M059J (cell line): ENCODE measurements around the gene NEDD9. TPM values are rescaled to one million over a fixed set of nuclear protein-coding genes. Genes with fewer than 3 reads are reported as not detected.

Source experiments
- DNase-seq: peaks from one replicate; pipeline ENCODE4 v3.0.0-alpha.2; 2012; ENCODE audit warnings: low read depth
- total RNA-seq: library from RNA; depleted of rRNA; stranded (reverse); fragments of >200 nt; shearing (Covaris generic); gene quantifications from 2 replicates; pipeline ENCODE4 v1.2.3, GENCODE V29; 2014

Gene NEDD9
- total RNA-seq, 1 experiment from 2014 or later = 79.4 TPM

DNA sequence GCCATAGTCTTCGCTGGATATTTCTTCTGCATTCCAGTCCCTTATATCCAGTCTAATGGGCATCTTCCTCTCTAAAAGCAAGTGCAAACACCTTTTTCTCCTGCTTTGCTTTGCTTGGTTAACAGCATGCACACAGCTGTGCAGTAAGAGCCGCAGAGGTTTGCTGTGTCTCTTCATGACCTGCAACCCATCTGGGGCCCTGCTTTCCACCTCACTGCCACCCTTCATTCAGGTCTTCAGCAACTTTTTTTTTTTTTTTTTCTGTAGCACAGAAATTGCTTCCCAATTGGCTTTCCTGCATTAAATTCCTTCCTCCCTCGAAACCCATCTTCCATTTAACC, 14.4 kb downstream of the NEDD9 start:
- DNase-seq = no peak

DNA sequence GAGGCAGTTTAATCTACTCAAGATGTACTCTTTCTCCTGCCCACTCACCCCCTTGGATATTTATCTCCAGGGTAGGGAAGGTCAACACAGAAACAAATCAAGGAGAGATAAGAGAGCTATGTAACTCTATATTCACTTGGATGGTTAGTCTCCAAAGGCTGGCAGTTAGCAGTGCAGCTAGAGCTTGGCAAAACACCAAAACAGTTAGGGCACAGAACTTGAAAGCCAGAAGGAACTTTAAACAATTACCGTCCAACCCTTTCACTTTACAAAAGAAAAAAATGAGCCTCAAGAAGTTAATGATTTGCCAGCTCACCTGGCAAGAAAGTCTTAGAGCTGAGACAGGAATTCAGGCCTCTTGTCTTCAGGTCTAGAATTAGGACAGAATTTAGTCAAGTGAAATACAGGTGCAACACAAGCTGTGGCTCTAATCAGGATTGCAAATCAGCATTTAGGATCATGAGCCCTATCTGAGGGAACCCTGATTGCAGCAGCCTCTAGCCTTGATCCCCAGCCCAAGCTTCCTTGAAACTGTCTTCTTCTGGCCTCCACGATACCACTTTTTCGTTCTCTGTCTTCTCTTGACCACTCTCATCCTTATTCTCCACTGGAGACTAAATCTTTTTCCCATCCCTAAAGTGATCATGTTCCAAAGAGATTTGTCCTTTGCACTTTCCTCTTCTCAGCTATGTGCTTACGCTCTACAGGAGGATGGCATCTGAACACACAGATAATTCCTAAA, 14.9 kb downstream of the NEDD9 start:
- DNase-seq = peak; percentile 81

DNA sequence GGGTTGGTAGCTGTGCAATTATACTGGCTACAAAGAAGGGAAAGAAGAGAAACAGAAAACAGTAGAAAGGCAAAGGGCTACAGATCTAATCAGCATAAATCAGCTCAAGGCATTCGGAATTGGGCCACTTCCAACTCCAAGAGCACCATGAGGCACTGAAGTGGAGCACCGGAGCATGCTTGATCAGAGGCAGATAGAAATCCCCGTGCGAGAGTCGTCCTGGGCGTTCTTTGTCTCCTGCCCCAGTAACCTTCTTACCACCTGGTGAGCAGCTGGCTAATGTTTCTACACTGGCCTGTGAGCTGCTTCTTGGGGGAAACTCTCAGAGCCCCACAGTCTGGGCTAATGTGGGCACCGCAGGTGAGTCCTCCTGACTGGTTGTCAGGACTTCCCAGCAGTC, 16.7 kb downstream of the NEDD9 start:
- DNase-seq = peak; percentile 48

DNA sequence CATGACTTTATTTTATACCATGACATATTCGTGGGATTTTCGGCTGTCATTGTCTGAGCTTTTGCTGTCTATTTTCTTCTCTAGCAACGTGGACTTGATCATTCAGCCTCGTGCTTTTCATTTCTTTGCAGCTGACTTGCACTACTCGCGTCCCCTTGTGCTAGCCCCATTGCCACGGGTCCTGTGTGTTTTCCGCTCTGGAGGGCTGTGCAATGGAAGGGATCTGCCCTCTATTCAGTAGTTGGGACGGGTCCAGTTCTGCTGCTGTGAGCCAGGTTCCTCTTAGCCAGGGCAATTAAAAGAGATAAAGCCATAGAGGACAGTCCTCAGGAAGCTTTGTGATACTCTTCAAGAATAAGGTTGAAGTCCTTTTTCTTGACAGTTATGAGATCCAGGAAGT, 17.6 kb downstream of the NEDD9 start:
- DNase-seq = no peak

DNA sequence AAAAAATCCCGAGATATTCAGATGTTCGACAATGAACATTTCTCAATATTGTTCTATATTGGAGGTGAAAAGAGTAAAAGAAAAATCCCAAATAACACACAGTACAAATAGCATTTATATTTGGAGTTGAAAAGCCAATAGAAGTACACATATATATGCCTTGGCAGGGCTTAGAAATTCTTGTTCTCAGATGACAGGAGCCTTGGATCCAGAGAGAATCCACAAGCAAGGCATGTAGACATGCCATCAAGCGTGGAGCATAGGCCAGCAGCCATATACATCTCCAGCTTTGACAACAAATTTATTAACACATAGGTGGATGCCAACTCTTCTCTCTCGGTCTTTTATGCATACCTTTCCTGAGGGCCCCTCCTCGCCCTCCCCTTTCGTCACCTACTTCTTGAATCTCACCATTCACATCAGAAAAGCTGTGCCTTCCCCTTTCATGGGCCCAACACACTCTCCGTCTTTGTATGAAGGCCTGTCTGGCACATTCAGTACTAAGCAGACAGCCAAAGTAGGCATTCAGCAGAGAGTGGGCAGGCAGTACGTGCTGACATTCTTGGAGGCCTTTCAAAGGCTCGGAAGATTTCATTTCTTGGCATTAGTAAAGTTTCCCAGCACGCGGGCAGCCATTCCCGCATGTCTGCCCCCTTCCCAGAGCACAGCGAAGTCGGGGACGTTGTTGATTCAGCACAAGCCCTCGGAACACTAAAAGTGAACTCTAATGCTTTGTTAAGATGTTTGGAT, 18.2 kb downstream of the NEDD9 start:
- no peak for DNase-seq

DNA sequence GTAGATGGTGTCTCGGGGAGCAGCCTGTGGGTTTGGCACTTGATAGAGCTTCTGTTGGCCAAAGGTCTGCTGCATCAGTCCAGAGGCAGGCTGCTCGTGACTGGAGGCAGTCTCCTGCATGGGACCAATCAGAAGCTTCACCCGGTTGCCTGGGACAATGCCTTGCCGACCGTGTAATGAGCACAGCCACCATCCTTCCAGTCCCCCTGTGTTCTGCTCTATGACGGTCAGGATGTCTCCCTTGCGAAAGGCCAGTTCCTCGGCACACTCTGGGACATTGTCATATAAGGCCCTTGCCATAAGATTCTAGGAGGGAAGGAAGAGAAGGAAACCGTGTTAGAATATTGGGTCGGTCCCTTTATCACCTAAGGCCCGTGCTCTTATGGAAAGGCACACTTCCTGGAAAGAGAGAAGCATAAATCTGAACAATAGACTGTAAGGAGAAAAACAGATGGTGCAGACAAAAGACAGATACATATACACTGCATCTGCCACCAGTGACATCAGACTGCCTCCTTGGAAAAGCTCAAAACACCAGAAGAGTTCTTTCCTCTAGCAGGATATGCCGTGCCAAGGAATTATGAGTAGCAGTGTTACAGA, 18.9 kb downstream of the NEDD9 start:
- DNase-seq = no peak

DNA sequence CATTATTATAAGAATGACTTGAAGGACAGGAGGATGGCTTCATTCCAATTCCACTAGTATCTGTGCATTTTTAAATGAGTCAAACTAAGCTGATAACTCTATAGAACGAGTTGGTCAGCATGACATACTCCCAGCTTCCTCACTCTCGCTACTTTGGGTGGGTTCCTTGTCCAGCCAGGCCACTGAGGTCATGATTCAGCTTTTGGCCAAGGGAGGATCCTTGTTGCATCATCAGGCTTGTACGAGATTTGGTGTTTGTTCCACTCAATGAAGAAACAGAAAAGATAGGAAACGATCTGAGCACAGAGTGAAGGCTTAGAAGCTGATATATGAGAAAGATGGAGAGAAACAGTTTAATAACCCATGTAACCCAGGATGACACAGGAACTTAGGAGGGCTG, 19.8 kb downstream of the NEDD9 start:
- peak; percentile 82 for DNase-seq

DNA sequence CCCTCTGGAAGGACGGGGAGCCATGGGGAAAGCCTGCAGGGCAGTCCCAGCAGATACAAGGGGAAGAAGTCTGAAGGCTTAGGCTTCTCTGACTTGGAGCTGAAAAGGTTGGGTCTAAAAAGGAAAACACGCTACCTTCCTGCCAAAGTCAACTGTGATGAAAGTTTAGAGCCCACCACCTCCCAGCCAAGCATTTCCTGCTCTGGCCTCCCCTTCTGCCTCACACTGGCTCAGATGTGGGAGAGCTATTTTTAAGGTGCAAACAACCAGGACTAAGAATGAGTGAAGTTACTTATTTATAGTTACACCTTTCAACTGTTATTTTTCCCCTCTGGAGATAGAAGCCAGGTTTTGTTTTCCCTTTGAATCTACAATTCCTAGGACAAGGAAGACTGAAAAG, 21.2 kb downstream of the NEDD9 start:
- no peak for DNase-seq

DNA sequence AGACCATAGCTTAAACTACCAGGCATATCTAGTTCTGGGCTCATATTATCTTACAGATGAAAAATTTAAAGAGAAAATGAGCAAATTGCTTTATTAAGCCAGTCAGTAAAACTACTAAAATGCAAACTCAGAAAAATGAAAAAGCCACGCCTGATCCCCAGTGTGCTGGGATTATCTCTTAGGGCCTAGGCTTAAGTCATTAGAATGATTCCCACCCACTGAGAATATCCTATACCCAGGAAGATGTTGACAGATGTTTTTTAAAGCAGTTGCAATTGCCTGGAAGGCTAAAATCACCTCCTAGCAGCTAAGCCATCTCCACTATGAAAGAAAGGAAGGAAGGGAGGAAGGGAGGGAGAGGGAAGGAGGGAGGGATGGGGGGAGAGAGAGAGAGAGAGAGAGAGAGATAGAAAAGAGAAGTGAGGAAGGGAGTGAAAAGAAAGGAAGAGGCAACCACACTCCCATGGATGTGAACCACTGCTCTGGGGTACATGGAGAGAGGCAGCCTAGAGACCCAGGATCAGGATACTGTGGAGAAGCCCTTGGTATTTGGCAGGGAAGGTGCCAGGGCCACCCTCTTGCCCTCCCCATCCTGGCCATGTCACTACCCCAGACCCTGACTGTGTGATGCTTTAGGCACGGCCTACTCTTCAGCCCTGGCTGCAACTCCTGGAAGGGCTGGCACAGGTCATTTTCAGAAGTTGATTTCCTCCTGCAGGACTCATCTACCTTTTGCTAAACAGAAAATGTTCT, 21.9 kb downstream of the NEDD9 start:
- no peak for DNase-seq

DNA sequence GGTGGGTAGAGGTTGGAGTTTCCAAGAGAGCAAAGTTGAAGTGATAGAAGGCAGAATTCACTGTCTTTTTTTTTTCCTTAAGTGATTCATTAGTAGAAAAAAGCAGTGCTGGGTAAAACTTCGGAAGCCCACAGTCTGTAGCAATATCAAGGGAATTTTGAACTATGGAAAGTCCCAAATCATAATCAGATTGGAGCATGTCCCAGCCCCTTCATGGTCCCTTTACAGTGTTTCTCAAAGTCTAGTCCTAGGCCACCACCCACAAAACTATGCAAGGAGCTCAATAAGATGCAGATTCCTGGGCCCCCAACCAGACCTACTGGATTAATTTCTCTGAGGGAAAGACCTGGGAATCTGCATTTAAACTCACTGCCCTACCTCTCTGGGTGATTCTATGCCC, 22.6 kb downstream of the NEDD9 start:
- DNase-seq = peak; percentile 74

DNA sequence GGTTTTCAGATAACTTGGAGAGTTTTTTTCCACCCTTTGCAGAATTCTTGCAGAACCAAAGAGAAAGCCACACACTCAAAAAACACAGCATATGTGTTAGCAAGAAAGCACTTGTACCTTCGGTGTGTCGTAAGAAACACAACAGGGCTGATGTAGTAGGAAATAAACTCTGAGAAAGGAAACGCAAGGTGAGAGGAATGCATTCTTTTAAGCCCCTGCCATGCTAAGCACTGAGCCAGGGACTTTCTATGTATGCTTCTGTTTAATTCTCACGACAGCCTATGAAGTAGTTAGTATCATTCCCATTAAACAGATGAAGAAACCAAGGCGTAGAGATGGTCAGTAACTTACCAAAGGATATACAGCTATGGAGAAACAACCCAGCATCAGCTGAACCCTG, 23.1 kb downstream of the NEDD9 start:
- DNase-seq = no peak

DNA sequence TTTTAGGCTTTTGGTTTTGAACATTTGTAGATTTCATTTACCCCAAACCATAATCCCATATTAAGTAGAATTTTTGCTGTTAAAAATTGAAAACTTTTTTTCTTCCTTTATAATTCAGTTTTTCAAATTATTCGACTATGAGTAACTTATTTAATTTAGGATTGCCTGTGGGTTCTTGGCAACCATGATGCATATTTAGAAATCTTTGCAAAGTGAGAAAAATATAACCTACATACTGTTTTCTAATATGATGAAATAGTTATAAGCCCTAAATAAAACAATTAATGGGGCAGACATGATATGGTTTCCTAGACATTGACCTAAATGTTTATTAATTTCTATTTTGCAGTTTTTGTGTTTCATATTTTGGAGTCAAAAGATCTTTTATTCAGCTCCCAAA, 23.6 kb downstream of the NEDD9 start:
- DNase-seq = no peak

DNA sequence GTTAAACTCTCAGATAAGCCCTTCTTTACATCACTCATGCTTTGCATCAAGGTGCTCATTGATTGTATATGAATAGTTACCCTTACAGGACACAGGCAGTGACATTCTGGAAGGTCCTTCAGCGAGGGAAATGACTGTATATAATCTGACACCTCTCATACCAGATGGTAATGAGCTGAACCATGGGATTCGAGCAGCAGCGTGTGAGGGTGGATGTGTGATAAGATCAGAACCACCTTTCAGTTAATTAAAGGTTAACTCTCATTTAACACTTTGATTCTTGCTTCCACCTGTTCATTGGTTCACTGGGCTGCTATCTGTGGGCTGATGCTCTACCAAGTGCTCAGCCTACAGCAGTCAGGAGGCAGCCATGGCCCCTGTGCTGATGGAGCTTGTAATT, 24.2 kb downstream of the NEDD9 start:
- no peak for DNase-seq

DNA sequence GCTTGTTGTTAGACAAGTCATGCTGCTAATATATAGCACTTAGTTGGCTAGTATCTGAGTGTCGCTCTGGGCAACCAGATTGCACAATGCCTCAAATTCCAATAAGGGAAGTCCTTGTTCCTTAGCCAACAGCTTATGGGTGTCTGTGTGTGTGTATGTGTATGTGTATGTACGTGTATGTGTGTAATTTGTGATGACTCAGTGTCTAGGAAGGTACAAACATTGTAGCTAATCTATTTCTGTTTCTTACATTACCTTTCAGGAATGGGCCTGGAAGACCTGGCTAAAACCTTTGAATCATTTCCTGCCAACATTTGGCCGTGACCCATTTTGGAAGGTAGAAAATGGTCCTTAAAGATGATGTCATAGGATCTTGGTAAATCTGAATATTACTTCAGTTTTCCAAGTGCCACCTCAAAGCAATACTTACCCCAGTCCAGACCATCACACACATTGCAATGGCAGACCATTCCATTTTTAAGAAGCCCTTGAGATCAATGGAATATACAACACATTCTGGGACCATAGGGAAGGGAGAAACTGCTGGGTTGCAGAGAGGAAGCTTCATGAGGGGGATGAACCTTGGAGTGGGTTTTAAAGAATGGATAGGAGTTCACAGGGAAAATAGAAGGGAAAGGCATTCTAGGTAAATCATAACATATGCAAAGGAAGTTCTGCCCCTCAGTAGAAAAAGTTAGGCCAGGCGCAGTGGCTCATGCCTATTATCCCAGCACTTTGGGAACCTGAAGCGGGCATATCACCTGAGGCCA, 25.1 kb downstream of the NEDD9 start:
- DNase-seq = peak; percentile 100

DNA sequence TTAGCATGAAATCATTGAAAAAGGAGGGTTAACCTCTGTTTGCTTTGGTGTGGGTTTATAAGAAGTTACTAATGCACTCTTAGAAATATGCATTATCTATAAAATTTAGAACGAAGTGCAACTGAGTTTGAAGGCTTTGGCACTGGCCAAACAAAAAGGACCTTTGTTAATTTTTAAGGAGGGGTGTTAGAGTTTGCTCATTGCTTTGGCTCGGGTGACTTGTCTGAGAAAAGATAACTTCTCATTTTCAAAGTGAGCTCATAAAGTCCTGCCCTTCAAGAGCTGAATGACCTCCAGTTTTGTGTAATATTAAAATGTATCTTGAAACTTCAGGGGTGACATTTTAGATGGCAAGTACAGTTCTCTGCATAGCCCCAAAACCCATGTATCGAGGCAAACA, 25.9 kb downstream of the NEDD9 start:
- DNase-seq = no peak

DNA sequence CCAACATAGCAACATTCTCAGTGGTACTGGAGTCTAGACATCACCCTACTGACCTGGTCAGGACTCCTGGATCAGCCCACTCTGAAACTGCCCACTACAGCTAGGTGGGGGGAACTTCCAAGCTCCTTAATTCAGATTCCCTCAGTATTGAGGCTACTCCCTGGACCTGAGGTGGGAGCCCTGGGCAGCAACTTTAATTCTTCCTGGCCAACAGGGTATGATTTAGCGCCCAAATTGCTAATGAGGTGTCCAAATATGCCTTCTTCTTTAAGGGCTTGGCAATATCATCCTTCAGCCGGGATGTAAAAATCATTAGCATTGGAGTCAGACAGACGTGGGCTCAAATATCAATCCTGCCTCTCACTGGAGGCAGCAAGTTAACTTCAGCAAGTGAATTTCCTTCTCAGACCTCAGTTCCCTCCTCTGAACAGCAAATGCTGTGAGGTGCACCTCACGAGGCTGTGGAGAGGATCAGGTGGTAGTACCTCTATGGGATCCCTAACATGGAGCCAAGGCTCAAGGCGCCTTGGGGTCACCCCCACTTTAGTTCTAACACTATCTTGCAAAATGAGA, 27.6 kb downstream of the NEDD9 start:
- DNase-seq = no peak

DNA sequence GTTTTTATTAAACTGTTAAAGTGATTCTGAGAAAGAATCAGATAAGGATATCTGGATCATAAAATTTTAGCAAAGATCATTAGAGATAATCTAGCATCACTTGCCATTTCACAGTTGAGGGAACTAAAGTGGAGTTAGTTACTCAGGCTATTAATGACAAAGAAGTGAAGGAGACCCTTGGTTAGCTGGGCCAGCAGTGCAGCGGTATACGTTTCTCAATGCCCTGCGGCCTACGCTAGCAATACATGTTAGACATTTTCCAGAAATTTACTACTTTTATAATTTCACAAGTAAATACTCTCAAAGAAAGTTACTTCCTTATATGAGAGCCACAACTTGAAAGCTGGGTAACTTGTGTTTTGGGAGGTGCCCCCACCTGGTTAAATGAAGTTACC, 28.5 kb downstream of the NEDD9 start:
- DNase-seq = no peak

DNA sequence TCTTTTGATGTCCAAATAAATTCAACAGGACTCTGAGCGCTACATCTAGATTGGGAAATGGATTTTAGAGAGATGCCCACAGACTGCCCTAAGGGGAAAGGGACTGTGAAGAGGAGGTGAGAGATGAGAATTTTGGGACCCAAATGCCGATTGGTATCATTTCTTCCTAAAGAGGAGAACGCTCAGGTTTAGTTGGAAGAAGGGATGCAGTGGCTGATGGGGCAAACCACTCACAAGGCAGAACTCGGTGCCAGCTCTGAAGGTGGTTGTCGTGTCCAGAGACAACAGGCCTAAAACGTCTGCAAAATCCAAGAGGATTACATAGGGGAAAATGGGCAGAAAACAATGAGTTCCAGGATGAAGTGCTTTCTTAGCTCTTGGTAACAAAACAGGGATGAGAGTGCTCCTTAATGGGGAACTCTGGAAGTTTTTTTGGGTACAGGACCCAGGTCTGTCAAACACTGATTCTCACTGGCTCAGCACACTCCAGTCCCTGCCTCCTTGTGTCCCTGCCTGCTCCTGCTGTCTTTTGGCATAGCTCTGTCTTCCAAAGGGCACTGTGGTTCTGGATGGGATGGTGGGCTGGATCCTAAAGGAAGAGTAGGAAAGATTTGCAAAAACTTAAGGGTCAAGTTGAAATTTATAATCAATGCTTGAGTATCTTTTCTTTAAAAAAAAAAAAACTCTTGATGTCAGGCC, 29.0 kb downstream of the NEDD9 start:
- DNase-seq = no peak

DNA sequence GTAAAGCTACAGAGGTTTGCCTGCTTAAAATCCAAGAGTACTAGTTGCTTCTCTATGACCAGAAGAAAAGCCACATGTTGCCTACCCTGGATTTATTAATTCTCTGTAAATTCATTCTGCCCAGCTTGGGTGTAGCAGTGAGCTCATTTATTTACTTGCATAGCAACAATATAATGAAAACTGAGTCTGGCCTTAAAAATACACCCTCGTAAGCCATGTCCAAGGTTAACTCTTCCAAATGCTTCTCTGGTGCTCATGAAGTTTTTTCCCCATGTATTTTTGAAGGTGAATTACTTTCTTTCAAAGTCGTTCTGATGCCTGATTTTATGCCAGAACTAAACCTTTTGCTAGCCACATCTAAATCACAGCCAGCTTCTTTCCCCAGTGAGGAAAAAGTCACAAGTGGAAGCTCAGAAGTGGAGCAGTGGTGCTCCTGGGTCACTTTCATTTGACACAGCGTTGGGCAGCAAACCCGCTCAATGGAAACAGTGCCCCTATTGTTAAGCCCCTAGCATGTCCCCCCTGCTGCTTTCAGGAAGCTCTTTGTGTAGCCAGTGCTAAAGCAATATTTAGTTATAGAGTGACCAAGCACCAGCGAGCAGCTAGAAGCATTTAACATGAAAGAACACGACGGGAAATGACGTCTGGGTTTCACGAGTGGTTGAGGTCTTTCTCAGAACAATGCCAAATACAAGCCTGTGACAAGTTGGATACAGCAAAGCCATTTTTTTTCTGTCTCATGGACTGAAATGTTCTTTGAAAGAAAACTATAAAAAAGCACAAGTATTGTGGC, 29.8 kb downstream of the NEDD9 start:
- no peak for DNase-seq
